ENCODE measurements around the gene PHYKPL. TPM values are rescaled to one million over a fixed set of nuclear protein-coding genes. Genes with fewer than 3 reads are reported as not detected.

PHYKPL gene
- total RNA-seq (10 to 100 TPM; 43.2 to 51.6 (median 45.2) TPM), polyA plus RNA-seq (10 to 100 TPM; 22.3 to 43.9 (median 27.5) TPM)
- long read RNA-seq, donor 1, transcript PHYKPL-201 (13 exons, 2,038 nt), result major isoform, 28 of 58 reads
- long read RNA-seq, donor 1, partial matches to known transcripts, result 5 of 58 reads
- long read RNA-seq, donor 1, other reads (novel, unspliced or antisense), result 25 of 58 reads
- long read RNA-seq, donor 2, transcript PHYKPL-201 (13 exons, 2,038 nt), result major isoform, 27 of 83 reads
- long read RNA-seq, donor 2, partial matches to known transcripts, result 12 of 83 reads
- long read RNA-seq, donor 2, other reads (novel, unspliced or antisense), result 43 of 83 reads

- peak within 1 kb of the TSS; percentile 99 for H3K27ac ChIP-seq
- intact Hi-C loops (cut with DNase I), result loop anchor here in 1 of 2 donors (5.0 kb wide), 1 partner anchor 360 kb away; the partner anchor contains the start of gene COL23A1
- TF ChIP-seq CTCF (IDR thresholded peaks at IDR 0.05), result no peak
- DNase-seq (peak; percentile 86 to 90), ATAC-seq (peak; percentile 59 to 69 (median 66))
- peak within 1 kb of the TSS; percentile 94 for H3K4me3 ChIP-seq
- WGBS, 3 donors, result 0 to 1% (median 0%) methylated on average over 49 to 102 of the region's 102 CpGs
- H3K4me1 ChIP-seq, result peaks cover 55% of the 10 kb centered on the region
- H3K9me3 ChIP-seq, result no peaks in the 10 kb centered on the region
- no peaks in the 10 kb centered on the region for H3K27me3 ChIP-seq (ENCODE audit: insufficient read depth in 3 of 3, low read length in 2 of 3)
- H3K36me3 ChIP-seq (ENCODE audit: insufficient read depth in 1 of 2, low read depth in 1 of 2), result peaks cover 0 to 33% of the 10 kb centered on the region in 2 donors
Observed at GRCh38 chr5:178232124-178232919, at the start of gene PHYKPL. Gene PHYKPL, minus strand, starts transcription at chr5:178232802. Its CDS starts 252 bp downstream, at chr5:178232550.

- DNase-seq (peak in 1 of 2 donors; percentile 27), ATAC-seq (peak in 2 of 4 donors; percentile 52 to 66)
- TF ChIP-seq CTCF (IDR thresholded peaks at IDR 0.05), result no peak
- H3K4me1 ChIP-seq, result no peaks in the 10 kb centered on the region
- intact Hi-C loops (cut with DNase I), result loop anchor here in 1 of 2 donors (10.0 kb wide), 1 partner anchor 302 kb away; no protein-coding TSS in a partner anchor
- H3K9me3 ChIP-seq, result peaks cover 12% of the 10 kb centered on the region
- H3K27ac ChIP-seq, result no peak overlapping the region
- WGBS, 3 donors, result 32 to 46% (median 43%) methylated on average over 4 of the region's 4 CpGs
- H3K4me3 ChIP-seq, result no peak overlapping the region
- no peaks in the 10 kb centered on the region for H3K36me3 ChIP-seq (ENCODE audit: insufficient read depth in 1 of 2, low read depth in 1 of 2)
- peaks cover 0 to 7% (median under 1%) of the 10 kb centered on the region in 3 donors for H3K27me3 ChIP-seq (ENCODE audit: insufficient read depth in 3 of 3, low read length in 2 of 3)
Observed at GRCh38 chr5:178282391-178282790, 49.8 kb upstream of the PHYKPL start.

GRCh38 chr5:178281331-178281730 lies 48.7 kb upstream of the PHYKPL start:
- no peak for TF ChIP-seq CTCF (IDR thresholded peaks at IDR 0.05)
- DNase-seq (peak in 1 of 2 donors; percentile 51), ATAC-seq (no peak)
- no peak overlapping the region for H3K4me3 ChIP-seq
- H3K9me3 ChIP-seq, result peaks cover 12% of the 10 kb centered on the region
- 81 to 84% (median 83%) methylated on average over 19 of the region's 19 CpGs for WGBS, 3 donors
- peaks cover 0 to 2% (median 0%) of the 10 kb centered on the region in 3 donors for H3K27me3 ChIP-seq (ENCODE audit: insufficient read depth in 3 of 3, low read length in 2 of 3)
- no peaks in the 10 kb centered on the region for H3K36me3 ChIP-seq (ENCODE audit: insufficient read depth in 1 of 2, low read depth in 1 of 2)
- H3K27ac ChIP-seq, result no peak overlapping the region
- no peaks in the 10 kb centered on the region for H3K4me1 ChIP-seq
- intact Hi-C loops (cut with DNase I), result loop anchor here (2.0 to 10.0 kb wide), 2 partner anchors 271 to 303 kb away; no protein-coding TSS in a partner anchor

GRCh38 chr5:178280631-178281030 lies 48.0 kb upstream of the PHYKPL start:
- DNase-seq (peak in 1 of 2 donors; percentile 41), ATAC-seq (no peak)
- no peak overlapping the region for H3K4me3 ChIP-seq
- no peaks in the 10 kb centered on the region for H3K36me3 ChIP-seq (ENCODE audit: insufficient read depth in 1 of 2, low read depth in 1 of 2)
- peaks cover 12% of the 10 kb centered on the region for H3K9me3 ChIP-seq
- 92 to 96% (median 92%) methylated on average over 9 of the region's 9 CpGs for WGBS, 3 donors
- intact Hi-C loops (cut with DNase I), result loop anchor here (1.0 to 10.0 kb wide), 4 partner anchors 270 to 310 kb away; partner anchors contain the start of gene COL23A1 (in 1 of the 2)
- no peaks in the 10 kb centered on the region for H3K4me1 ChIP-seq
- no peak for TF ChIP-seq CTCF (IDR thresholded peaks at IDR 0.05)
- peaks cover 0 to 5% (median 2%) of the 10 kb centered on the region in 3 donors for H3K27me3 ChIP-seq (ENCODE audit: insufficient read depth in 3 of 3, low read length in 2 of 3)
- no peak overlapping the region for H3K27ac ChIP-seq

All from psoas muscle (tissue), 8 donors.